SK-N-SH (cell line): ENCODE data around the gene GABRB2. TPM values are rescaled to one million over a fixed set of nuclear protein-coding genes. Genes with fewer than 3 reads are reported as not detected.

ENCODE experiments used
- CTCF ChIA-PET: fragments of 300-600, 350-600 bp; formaldehyde crosslinking; extraction: SDS; loops from one replicate; lab custom pipeline; 2021; lab: Yijun Ruan, JAX
- POLR2A ChIA-PET: fragments of 350-600 bp; sonication (Branson Sonifier 250); formaldehyde crosslinking; extraction: SDS; loops from one replicate; lab custom pipeline; 2020; ENCODE audit warnings: antibody characterized with exemption, inconsistent platforms; lab: Yijun Ruan, JAX
- DNase-seq: peaks from one replicate; pipeline ENCODE4 v3.0.0; 2012
- H2AFZ ChIP-seq: fragments of 200-600 bp; sonication (generic); 2 replicates; pipeline ENCODE4 v1.8.1; 2016; ENCODE audit warnings: antibody characterized with exemption, mild to moderate bottlenecking, low read depth
- H3F3A ChIP-seq: fragments of 200-600 bp; sonication (generic); replicated peaks from 2 replicates; pipeline ENCODE3; 2016; ENCODE audit warnings: antibody characterized with exemption, mild to moderate bottlenecking; ENCODE audit not compliant: insufficient read depth
- H3K27ac ChIP-seq, 2 experiments: fragments of 200-500 bp in 1 of 2; fragments of 200-600 bp in 1 of 2; sonication (Bioruptor generic) in 1 of 2; sonication (generic), shearing (Covaris generic) in 1 of 2; 2 replicates each; pipeline versions ENCODE4 v1.5.1 to v1.6.1; 2014 to 2016; ENCODE audit warnings: low read depth in 2 of 2, inconsistent platforms in 1 of 2, low read length in 1 of 2, mild to moderate bottlenecking in 1 of 2, mixed read lengths in 1 of 2
- H3K27me3 ChIP-seq: fragments of 200-600 bp; sonication (generic), shearing (Covaris generic); 2 replicates; pipeline ENCODE4 v1.6.1; 2016; ENCODE audit warnings: mixed run types; ENCODE audit not compliant: insufficient read depth
- H3K36me3 ChIP-seq, 2 experiments: fragments of 200-500 bp in 1 of 2; fragments of 200-600 bp in 1 of 2; sonication (Bioruptor generic) in 1 of 2; sonication (generic) in 1 of 2; replicated peaks in 1 of 2; 2 replicates each; pipeline versions ENCODE3 to v1.5.1; 2014 to 2016; ENCODE audit warnings: low read length in 1 of 2, mild to moderate bottlenecking in 1 of 2; ENCODE audit not compliant: insufficient read depth in 2 of 2, control insufficient read depth in 1 of 2
- H3K4me1 ChIP-seq, 2 experiments: fragments of 200-500 bp in 1 of 2; fragments of 200-600 bp in 1 of 2; sonication (Bioruptor generic) in 1 of 2; sonication (generic), shearing (Covaris generic) in 1 of 2; 2 replicates each; pipeline versions ENCODE4 v1.5.1 to v1.6.1; 2014 to 2016; ENCODE audit warnings: low read depth in 1 of 2, low read length in 1 of 2, mixed run types in 1 of 2; ENCODE audit not compliant: insufficient read depth in 2 of 2, control insufficient read depth in 1 of 2
- H3K4me2 ChIP-seq: fragments of 200-600 bp; sonication (generic), shearing (Covaris generic); 2 replicates; pipeline ENCODE4 v1.6.1; 2017; ENCODE audit warnings: mixed run types
- H3K4me3 ChIP-seq, 2 experiments: fragments of 200-500 bp in 1 of 2; fragments of 200-600 bp in 1 of 2; sonication (Bioruptor generic) in 1 of 2; sonication (generic), shearing (Covaris generic) in 1 of 2; 2 replicates each; pipeline versions ENCODE4 v1.5.1 to v1.8.1; 2014 to 2016; ENCODE audit warnings: low read depth in 2 of 2, inconsistent platforms in 1 of 2, low read length in 1 of 2, mild to moderate bottlenecking in 1 of 2, mixed read lengths in 1 of 2, moderate library complexity in 1 of 2
- H3K79me2 ChIP-seq: fragments of 200-600 bp; sonication (generic); 2 replicates; pipeline ENCODE4 v1.8.1; 2017; ENCODE audit warnings: mild to moderate bottlenecking; ENCODE audit not compliant: insufficient read depth
- H3K9ac ChIP-seq: fragments of 200-600 bp; sonication (generic); 2 replicates; pipeline ENCODE4 v1.6.1; 2017; ENCODE audit warnings: mixed run types
- H3K9me2 ChIP-seq: fragments of 200-600 bp; sonication (generic); 2 replicates; pipeline ENCODE4 v1.6.1; 2017; ENCODE audit warnings: mixed run types
- H3K9me3 ChIP-seq: fragments of 200-600 bp; sonication (generic); 2 replicates; pipeline ENCODE4 v1.6.1; 2017; ENCODE audit warnings: mixed run types, mild to moderate bottlenecking, moderate library complexity
- H4K20me1 ChIP-seq: fragments of 200-600 bp; sonication (generic); 2 replicates; pipeline ENCODE4 v1.6.1; 2017; ENCODE audit warnings: mild to moderate bottlenecking, mixed run types; ENCODE audit not compliant: insufficient read depth
- ELF1 ChIP-seq: IDR thresholded peaks from 2 replicates; pipeline ENCODE4 v1.4.0; 2012
- FOXJ3 ChIP-seq: sonication (generic); formaldehyde crosslinking; IDR thresholded peaks from 2 replicates; pipeline ENCODE4 v1.5.1; 2020; ENCODE audit warnings: mild to moderate bottlenecking, missing genetic modification reagents
- GABPA ChIP-seq: IDR thresholded peaks from 2 replicates; pipeline ENCODE4 v1.4.0; 2012; ENCODE audit warnings: low read depth, mild to moderate bottlenecking
- GATA2 ChIP-seq: sonication (generic); formaldehyde crosslinking; IDR thresholded peaks from 2 replicates; pipeline ENCODE4 v1.5.0; 2020; ENCODE audit warnings: mild to moderate bottlenecking, missing genetic modification reagents
- MEF2A ChIP-seq: IDR thresholded peaks from 2 replicates; pipeline ENCODE4 v1.4.0; 2012; ENCODE audit warnings: low read depth, borderline replicate concordance
- MXI1 ChIP-seq: IDR thresholded peaks from 2 replicates; pipeline ENCODE4 v1.6.1; 2012; ENCODE audit warnings: mild to moderate bottlenecking, low read depth, low read length, improper control_type of control experiment
- SIN3A ChIP-seq: IDR thresholded peaks from 2 replicates; pipeline ENCODE4 v1.6.1; 2012; ENCODE audit warnings: low read depth, mild to moderate bottlenecking, low read length, moderate library complexity, borderline replicate concordance
- SMC3 ChIP-seq: IDR thresholded peaks from 2 replicates; pipeline ENCODE4 v1.6.1; 2012; ENCODE audit warnings: low read depth, low read length, improper control_type of control experiment
- WGBS: methylation state at CpG from one replicate; pipeline ENCODE4 v1.1.6; 2017; ENCODE audit warnings: low lambda C conversion rate; 5-methylcytosine and 5-hydroxymethylcytosine counted together
- polyA plus RNA-seq, 3 experiments: library from polyadenylated mRNA; depleted of rRNA; stranded (reverse); fragments of >200 nt; gene quantifications; 2 replicates each; pipeline ENCODE4 v1.2.3, GENCODE V29; 2012
- TF ChIP-seq, protein P1 (sequence below): fragments of 200-600 bp; sonication (generic); IDR thresholded peaks from 2 replicates; pipeline ENCODE4 v1.6.1; 2017; ENCODE audit warnings: antibody characterized with exemption, mild to moderate bottlenecking, moderate library complexity
- TF ChIP-seq, protein P2 (sequence below): IDR thresholded peaks from 2 replicates; pipeline ENCODE4; 2012
- TF ChIP-seq, protein P3 (sequence below): IDR thresholded peaks from 2 replicates; pipeline ENCODE4 v1.4.0; 2012; ENCODE audit warnings: low read depth, borderline replicate concordance
- TF ChIP-seq, protein P4 (sequence below): fragments of 150-350 bp; IDR thresholded peaks from 2 replicates; pipeline ENCODE4 v1.6.1; 2017; ENCODE audit warnings: antibody characterized with exemption, low read length, low read depth, borderline replicate concordance

GABRB2 gene
- polyA plus RNA-seq, 1 of the 3 experiments (the other 2 are of a cell fraction) = not detected

DNA sequence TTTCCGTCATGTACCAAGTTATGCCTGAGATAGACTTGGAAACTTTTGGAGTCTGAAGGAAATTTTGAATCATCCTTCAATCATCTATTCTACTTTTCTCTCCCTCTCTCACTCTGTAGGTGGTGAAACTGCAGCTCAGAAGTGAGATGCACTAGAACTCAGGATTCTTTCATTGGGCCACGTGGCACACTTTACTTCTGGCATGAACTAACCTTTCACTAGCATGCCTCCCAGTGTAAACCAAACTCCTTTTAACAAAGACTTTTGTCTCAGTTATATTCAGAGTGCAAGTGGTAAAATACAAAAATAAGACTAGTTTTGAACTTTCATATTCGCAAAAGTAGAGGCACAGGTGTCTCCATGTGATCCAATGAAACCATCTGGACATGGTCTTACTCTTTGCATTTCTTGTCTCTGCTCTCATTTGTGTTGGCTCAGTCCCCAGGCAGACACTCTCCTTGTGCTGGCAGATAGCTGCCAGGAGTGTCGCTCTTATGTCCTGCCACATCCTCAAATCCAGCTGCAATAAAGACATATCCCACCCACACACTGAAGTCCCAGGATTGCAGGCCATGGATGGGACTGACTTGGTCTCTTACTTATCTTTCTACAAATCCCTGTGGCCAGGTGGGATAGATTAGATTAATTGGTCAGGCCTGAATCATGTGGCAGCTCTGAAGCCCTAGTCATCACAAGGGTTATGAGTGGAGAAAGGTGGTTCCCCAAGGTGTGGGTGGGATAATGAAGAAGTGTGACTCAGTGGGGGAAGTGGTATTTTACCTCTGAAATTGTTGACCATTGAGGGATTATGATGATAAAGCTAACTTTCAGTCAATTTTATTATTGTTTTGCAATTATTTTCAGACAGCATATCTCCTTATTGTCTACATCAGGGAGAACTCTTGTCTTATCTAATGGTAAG is 267.5 kb downstream of the GABRB2 start:
- H3K4me3 ChIP-seq = no peak overlapping the region
- no peak overlapping the region for H2AFZ ChIP-seq
- 21% methylated on average over 4 of the region's 4 CpGs for WGBS
- H3K79me2 ChIP-seq = no peaks in the 10 kb centered on the region
- TF ChIP-seq, protein P1, sequence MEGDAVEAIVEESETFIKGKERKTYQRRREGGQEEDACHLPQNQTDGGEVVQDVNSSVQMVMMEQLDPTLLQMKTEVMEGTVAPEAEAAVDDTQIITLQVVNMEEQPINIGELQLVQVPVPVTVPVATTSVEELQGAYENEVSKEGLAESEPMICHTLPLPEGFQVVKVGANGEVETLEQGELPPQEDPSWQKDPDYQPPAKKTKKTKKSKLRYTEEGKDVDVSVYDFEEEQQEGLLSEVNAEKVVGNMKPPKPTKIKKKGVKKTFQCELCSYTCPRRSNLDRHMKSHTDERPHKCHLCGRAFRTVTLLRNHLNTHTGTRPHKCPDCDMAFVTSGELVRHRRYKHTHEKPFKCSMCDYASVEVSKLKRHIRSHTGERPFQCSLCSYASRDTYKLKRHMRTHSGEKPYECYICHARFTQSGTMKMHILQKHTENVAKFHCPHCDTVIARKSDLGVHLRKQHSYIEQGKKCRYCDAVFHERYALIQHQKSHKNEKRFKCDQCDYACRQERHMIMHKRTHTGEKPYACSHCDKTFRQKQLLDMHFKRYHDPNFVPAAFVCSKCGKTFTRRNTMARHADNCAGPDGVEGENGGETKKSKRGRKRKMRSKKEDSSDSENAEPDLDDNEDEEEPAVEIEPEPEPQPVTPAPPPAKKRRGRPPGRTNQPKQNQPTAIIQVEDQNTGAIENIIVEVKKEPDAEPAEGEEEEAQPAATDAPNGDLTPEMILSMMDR = no peak
- TF ChIP-seq ELF1 (no peak), GABPA (no peak), GATA2 (CRISPR knock-in tag) (no peak), MEF2A (no peak), SMC3 (no peak), SIN3A (no peak), FOXJ3 (no peak)
- TF ChIP-seq, protein P2, sequence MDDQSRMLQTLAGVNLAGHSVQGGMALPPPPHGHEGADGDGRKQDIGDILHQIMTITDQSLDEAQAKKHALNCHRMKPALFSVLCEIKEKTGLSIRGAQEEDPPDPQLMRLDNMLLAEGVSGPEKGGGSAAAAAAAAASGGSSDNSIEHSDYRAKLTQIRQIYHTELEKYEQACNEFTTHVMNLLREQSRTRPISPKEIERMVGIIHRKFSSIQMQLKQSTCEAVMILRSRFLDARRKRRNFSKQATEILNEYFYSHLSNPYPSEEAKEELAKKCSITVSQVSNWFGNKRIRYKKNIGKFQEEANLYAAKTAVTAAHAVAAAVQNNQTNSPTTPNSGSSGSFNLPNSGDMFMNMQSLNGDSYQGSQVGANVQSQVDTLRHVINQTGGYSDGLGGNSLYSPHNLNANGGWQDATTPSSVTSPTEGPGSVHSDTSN = no peak
- TF ChIP-seq, protein P3, sequence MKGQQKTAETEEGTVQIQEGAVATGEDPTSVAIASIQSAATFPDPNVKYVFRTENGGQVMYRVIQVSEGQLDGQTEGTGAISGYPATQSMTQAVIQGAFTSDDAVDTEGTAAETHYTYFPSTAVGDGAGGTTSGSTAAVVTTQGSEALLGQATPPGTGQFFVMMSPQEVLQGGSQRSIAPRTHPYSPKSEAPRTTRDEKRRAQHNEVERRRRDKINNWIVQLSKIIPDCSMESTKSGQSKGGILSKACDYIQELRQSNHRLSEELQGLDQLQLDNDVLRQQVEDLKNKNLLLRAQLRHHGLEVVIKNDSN = no peak
- TF ChIP-seq, protein P4, sequence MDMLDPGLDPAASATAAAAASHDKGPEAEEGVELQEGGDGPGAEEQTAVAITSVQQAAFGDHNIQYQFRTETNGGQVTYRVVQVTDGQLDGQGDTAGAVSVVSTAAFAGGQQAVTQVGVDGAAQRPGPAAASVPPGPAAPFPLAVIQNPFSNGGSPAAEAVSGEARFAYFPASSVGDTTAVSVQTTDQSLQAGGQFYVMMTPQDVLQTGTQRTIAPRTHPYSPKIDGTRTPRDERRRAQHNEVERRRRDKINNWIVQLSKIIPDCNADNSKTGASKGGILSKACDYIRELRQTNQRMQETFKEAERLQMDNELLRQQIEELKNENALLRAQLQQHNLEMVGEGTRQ = no peak
- TF ChIP-seq, all 33 proteins: peak for 0
- H3K27me3 ChIP-seq = no peaks in the 10 kb centered on the region
- H3K9me2 ChIP-seq = no peaks in the 10 kb centered on the region
- POLR2A ChIA-PET = no interaction called here
- CTCF ChIA-PET = interaction anchor here (0.6 kb wide), 1 partner anchor 23 kb away, joined by 3 read pairs; no protein-coding TSS in a partner anchor
- no peak overlapping the region for H3K27ac ChIP-seq
- H3F3A ChIP-seq = no peaks in the 10 kb centered on the region
- no peak for DNase-seq
- no peaks in the 10 kb centered on the region for H4K20me1 ChIP-seq
- H3K36me3 ChIP-seq = no peaks in the 10 kb centered on the region
- no peaks in the 10 kb centered on the region for H3K4me1 ChIP-seq
- H3K9ac ChIP-seq = no peak overlapping the region
- no peaks in the 10 kb centered on the region for H3K9me3 ChIP-seq
- no peak overlapping the region for H3K4me2 ChIP-seq

DNA sequence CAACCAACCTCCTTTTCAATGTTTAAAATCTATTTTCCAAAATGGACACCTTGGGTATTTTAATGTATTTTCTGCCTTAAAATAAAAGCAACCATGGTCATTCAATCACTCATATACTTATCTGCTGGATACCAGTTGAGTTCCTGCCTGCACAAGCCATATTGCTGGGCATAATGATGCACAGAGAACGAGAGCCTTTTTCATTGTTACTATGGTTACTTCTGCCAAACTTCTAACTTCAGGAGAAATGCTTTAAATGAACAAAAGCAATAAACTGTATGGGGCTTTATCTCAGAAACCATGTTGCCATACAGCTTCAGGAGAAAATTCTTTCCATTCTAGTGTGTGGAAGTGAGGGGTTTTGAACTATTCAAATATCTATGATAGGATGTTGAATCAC is 269.5 kb downstream of the GABRB2 start:
- Histone ChIP-seq H3K79me2 (no peaks in the 10 kb centered on the region), H4K20me1 (no peaks in the 10 kb centered on the region), H3K9ac (no peak overlapping the region), H3K27ac (no peak overlapping the region)
- CTCF ChIA-PET = no interaction called here
- POLR2A ChIA-PET = no interaction called here
- TF ChIP-seq MXI1 = no peak
- TF ChIP-seq, all 33 proteins: peak for 0
- Histone ChIP-seq H3K9me3 (no peaks in the 10 kb centered on the region), H3K9me2 (no peaks in the 10 kb centered on the region), H3F3A (no peaks in the 10 kb centered on the region), H3K27me3 (no peaks in the 10 kb centered on the region), H3K4me1 (no peaks in the 10 kb centered on the region), H3K36me3 (no peaks in the 10 kb centered on the region), H2AFZ (no peak overlapping the region), H3K4me3 (no peak overlapping the region), H3K4me2 (no peak overlapping the region)
- DNase-seq = no peak
- 4% methylated on average over 1 of the region's 1 CpG for WGBS
